Fibroblast of skin of right quadriceps (primary cell): ENCODE measurements around the gene TEX2.
"Not testable (repeated sequence)": the region's sequence is repeated elsewhere in the genome, so short reads cannot be mapped to it uniquely, and the experiment has no call there.

Experiments
- DNase-seq: peaks from one replicate; pipeline ENCODE4 v3.0.0-alpha.2; 2013

Gene TEX2

GRCh38 chr17:64212122-64212521 lies 50.9 kb downstream of the TEX2 start:
- peak; percentile 85 for DNase-seq

- DNase-seq = no peak
Observed at GRCh38 chr17:64209983-64210382, 53.1 kb downstream of the TEX2 start.

- no peak for DNase-seq
Observed at GRCh38 chr17:64209356-64209941, 53.6 kb downstream of the TEX2 start.

GRCh38 chr17:64208656-64209055 lies 54.4 kb downstream of the TEX2 start:
- DNase-seq = not testable (repeated sequence)

GRCh38 chr17:64205804-64206203 lies 57.3 kb downstream of the TEX2 start:
- DNase-seq = no peak

- DNase-seq = no peak
Observed at GRCh38 chr17:64203630-64204029, 59.4 kb downstream of the TEX2 start.

- DNase-seq = peak; percentile 69
Observed at GRCh38 chr17:64202683-64203344, 60.2 kb downstream of the TEX2 start.

- DNase-seq = peak; percentile 60
Observed at GRCh38 chr17:64200080-64201032, 62.7 kb downstream of the TEX2 start.

- DNase-seq = no peak
Observed at GRCh38 chr17:64198331-64199090, 64.5 kb downstream of the TEX2 start.

- peak; percentile 80 for DNase-seq
Observed at GRCh38 chr17:64196601-64197000, 66.5 kb downstream of the TEX2 start.

GRCh38 chr17:64193561-64193960 lies 69.5 kb downstream of the TEX2 start:
- DNase-seq = no peak

- no peak for DNase-seq
Observed at GRCh38 chr17:64192589-64192988, 70.5 kb downstream of the TEX2 start.

GRCh38 chr17:64190472-64190871 lies 72.6 kb downstream of the TEX2 start:
- no peak for DNase-seq

GRCh38 chr17:64188088-64188487 lies 75.0 kb downstream of the TEX2 start:
- no peak for DNase-seq

GRCh38 chr17:64187093-64187895 lies 75.8 kb downstream of the TEX2 start:
- DNase-seq = no peak

GRCh38 chr17:64186171-64187092 lies 76.6 kb downstream of the TEX2 start:
- DNase-seq = no peak

GRCh38 chr17:64185557-64185956 lies 77.5 kb downstream of the TEX2 start:
- DNase-seq = not testable (repeated sequence)

- DNase-seq = no peak
Observed at GRCh38 chr17:64185101-64185500, 78.0 kb downstream of the TEX2 start.

GRCh38 chr17:64183815-64184214 lies 79.2 kb downstream of the TEX2 start:
- DNase-seq = peak; percentile 81

- no peak for DNase-seq
Observed at GRCh38 chr17:64182325-64183012, 80.6 kb downstream of the TEX2 start.
